Measurements from ENCODE around the gene SAA4.

DNA sequence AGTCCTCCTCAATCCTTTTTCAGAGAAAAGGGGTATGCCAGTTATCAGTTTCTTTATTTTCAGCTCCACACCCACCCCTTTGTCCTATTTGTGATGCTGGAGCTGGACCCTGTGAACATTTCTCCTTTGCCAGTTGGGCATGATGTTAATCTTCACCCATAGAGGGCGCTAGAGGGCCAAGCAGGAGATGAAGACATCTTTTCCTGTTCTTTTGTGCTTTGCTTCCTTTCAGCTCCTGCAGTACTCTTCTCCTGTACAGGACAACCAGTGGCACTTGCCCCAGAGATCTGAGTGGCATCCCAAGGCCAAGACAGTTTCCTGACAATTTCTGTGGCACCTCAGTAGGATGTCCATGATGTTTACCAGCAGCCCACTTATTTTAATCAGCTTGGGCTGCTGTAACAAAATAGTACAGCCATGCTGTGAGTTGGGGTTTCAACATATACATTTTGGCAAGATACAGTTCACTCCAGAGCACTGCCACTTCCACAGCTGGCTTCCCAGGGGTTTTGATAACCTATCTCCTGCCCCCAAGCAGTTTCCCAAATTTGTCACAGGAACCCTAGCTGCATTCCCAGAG is 7.3 kb upstream of the SAA4 start:
- TF ChIP-seq, protein P1, sequence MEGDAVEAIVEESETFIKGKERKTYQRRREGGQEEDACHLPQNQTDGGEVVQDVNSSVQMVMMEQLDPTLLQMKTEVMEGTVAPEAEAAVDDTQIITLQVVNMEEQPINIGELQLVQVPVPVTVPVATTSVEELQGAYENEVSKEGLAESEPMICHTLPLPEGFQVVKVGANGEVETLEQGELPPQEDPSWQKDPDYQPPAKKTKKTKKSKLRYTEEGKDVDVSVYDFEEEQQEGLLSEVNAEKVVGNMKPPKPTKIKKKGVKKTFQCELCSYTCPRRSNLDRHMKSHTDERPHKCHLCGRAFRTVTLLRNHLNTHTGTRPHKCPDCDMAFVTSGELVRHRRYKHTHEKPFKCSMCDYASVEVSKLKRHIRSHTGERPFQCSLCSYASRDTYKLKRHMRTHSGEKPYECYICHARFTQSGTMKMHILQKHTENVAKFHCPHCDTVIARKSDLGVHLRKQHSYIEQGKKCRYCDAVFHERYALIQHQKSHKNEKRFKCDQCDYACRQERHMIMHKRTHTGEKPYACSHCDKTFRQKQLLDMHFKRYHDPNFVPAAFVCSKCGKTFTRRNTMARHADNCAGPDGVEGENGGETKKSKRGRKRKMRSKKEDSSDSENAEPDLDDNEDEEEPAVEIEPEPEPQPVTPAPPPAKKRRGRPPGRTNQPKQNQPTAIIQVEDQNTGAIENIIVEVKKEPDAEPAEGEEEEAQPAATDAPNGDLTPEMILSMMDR (IDR thresholded peaks at IDR 0.05) = peak in 2 of 3 donors; percentile 48 to 67
- TF ChIP-seq POLR2A (IDR thresholded peaks at IDR 0.05) = no peak
- TF ChIP-seq POLR2AphosphoS5 (IDR thresholded peaks at IDR 0.05) = no peak

Measured in breast epithelium (tissue), 3 donors.